H1 (cell line): ENCODE measurements around the gene KBTBD12. TPM values are rescaled to one million over a fixed set of nuclear protein-coding genes. Genes with fewer than 3 reads are reported as not detected.

Source experiments
- CTCF ChIA-PET: fragments of 300-600 bp; sonication (Branson Sonifier 250); formaldehyde crosslinking; loops from one replicate; lab custom pipeline; 2021; ENCODE audit not compliant: partially characterized antibody; lab: Charles Lee
- POLR2A ChIA-PET: fragments of 300-600 bp; sonication (Branson Sonifier 250); formaldehyde crosslinking; loops from one replicate; lab custom pipeline; 2021; ENCODE audit warnings: inconsistent platforms; ENCODE audit not compliant: partially characterized antibody; lab: Charles Lee
- DNase-seq, 2 experiments: peaks; one replicate each; pipeline versions ENCODE4 v3.0.0 to v3.0.0-alpha.2; 2010 to 2022; ENCODE audit warnings: low spot score in 2 of 2, low read depth in 1 of 2, mixed read lengths in 1 of 2
- FAIRE-seq: peaks from 2 replicates; lab custom pipeline; 2011; peaks lifted over from hg19 to GRCh38; lab: Jason Lieb, UNC
- H2AFZ ChIP-seq: 2 replicates; pipeline ENCODE4 v1.8.1; 2012; ENCODE audit warnings: low read length, inconsistent platforms
- H2AK5ac ChIP-seq: 2 replicates; pipeline ENCODE4 v1.6.1; 2013; ENCODE audit warnings: low read depth, low read length
- H2BK120ac ChIP-seq: replicated peaks from 2 replicates; pipeline ENCODE3; 2013; ENCODE audit warnings: low read depth, low read length, inconsistent platforms
- H2BK12ac ChIP-seq: 2 replicates; pipeline ENCODE4 v1.6.1; 2013; ENCODE audit warnings: low read depth, low read length
- H2BK15ac ChIP-seq: 2 replicates; pipeline ENCODE4 v1.6.1; 2013; ENCODE audit warnings: low read length
- H2BK20ac ChIP-seq: 2 replicates; pipeline ENCODE4 v1.6.1; 2013; ENCODE audit warnings: low read length
- H2BK5ac ChIP-seq: 2 replicates; pipeline ENCODE4 v1.6.1; 2013; ENCODE audit warnings: low read depth, low read length
- H3K14ac ChIP-seq: 2 replicates; pipeline ENCODE4 v1.6.1; 2013; ENCODE audit warnings: inconsistent platforms; ENCODE audit not compliant: insufficient read length
- H3K18ac ChIP-seq: 2 replicates; pipeline ENCODE4 v1.6.1; 2013; ENCODE audit warnings: low read length; ENCODE audit errors: extremely low read depth
- H3K23ac ChIP-seq: 2 replicates; pipeline ENCODE4 v1.6.1; 2013; ENCODE audit warnings: inconsistent platforms; ENCODE audit not compliant: insufficient read length
- H3K23me2 ChIP-seq: 2 replicates; pipeline ENCODE4 v1.6.1; 2013; ENCODE audit warnings: low read depth, low read length
- H3K27ac ChIP-seq: 2 replicates; pipeline ENCODE4 v1.6.1; 2011; ENCODE audit warnings: low read depth, low read length, inconsistent platforms
- H3K27me3 ChIP-seq, 4 experiments: replicated peaks in 1 of 4; 1 replicate in 1 of 4; 2 replicates in 3 of 4; pipeline versions ENCODE4 v1.6.1 to v1.8.1; 2011 to 2013; ENCODE audit warnings: low read length in 3 of 4, mild to moderate bottlenecking in 3 of 4, inconsistent platforms in 2 of 4, mixed read lengths in 2 of 4, moderate library complexity in 1 of 4; ENCODE audit not compliant: control insufficient read depth in 3 of 4, insufficient read depth in 3 of 4; ENCODE audit errors: extremely low read depth in 1 of 4
- H3K36me3 ChIP-seq, 4 experiments: 2 replicates each; pipeline versions ENCODE4 v1.6.1 to v1.8.1; 2011 to 2013; ENCODE audit warnings: mild to moderate bottlenecking in 4 of 4, low read length in 3 of 4, moderate library complexity in 2 of 4, control low read depth in 1 of 4, inconsistent platforms in 1 of 4; ENCODE audit not compliant: insufficient read depth in 4 of 4, control insufficient read depth in 2 of 4
- H3K4ac ChIP-seq: replicated peaks from 2 replicates; pipeline ENCODE3; 2013; ENCODE audit warnings: low read length, low read depth, mixed read lengths, inconsistent platforms; ENCODE audit not compliant: insufficient read length
- H3K4me1 ChIP-seq, 4 experiments: replicated peaks in 1 of 4; 1 replicate in 1 of 4; 2 replicates in 3 of 4; pipeline versions ENCODE4 v1.6.1 to v1.8.1; 2011 to 2013; ENCODE audit warnings: low read length in 3 of 4, inconsistent platforms in 2 of 4, mixed read lengths in 1 of 4; ENCODE audit not compliant: insufficient read depth in 4 of 4, control insufficient read depth in 3 of 4
- H3K4me2 ChIP-seq, 2 experiments: 2 replicates each; pipeline versions ENCODE4 v1.6.1 to v1.8.1; 2011 to 2013; ENCODE audit warnings: low read depth in 2 of 2, low read length in 2 of 2, control low read depth in 1 of 2, inconsistent platforms in 1 of 2, mild to moderate bottlenecking in 1 of 2; ENCODE audit not compliant: insufficient read depth in 1 of 2
- H3K4me3 ChIP-seq, 4 experiments: fragments of 200-600, 300-600 bp in 1 of 4; sonication (generic), shearing (Covaris generic), sonication (Bioruptor Twin) in 1 of 4; 2 replicates each; pipeline versions ENCODE4 v1.5.1 to v1.8.1; 2011 to 2016; ENCODE audit warnings: low read length in 4 of 4, low read depth in 3 of 4, control low read depth in 2 of 4, inconsistent platforms in 2 of 4, mild to moderate bottlenecking in 2 of 4, mixed read lengths in 1 of 4, moderate library complexity in 1 of 4; ENCODE audit not compliant: insufficient read depth in 2 of 4; ENCODE audit errors: extremely low read depth in 1 of 4
- H3K56ac ChIP-seq: replicated peaks from 2 replicates; pipeline ENCODE3; 2013; ENCODE audit warnings: low read depth, mild to moderate bottlenecking, mixed read lengths, low read length, inconsistent platforms; ENCODE audit not compliant: insufficient read length
- H3K79me1 ChIP-seq: 2 replicates; pipeline ENCODE4 v1.6.1; 2013; ENCODE audit warnings: low read depth, low read length, control low read depth
- H3K79me2 ChIP-seq, 2 experiments: 2 replicates each; pipeline versions ENCODE4 v1.6.1 to v1.8.1; 2012 to 2013; ENCODE audit warnings: low read length in 2 of 2, mild to moderate bottlenecking in 2 of 2, inconsistent platforms in 1 of 2; ENCODE audit not compliant: insufficient read depth in 2 of 2, control insufficient read depth in 1 of 2
- H3K9ac ChIP-seq, 4 experiments: replicated peaks in 1 of 4; 1 replicate in 1 of 4; 2 replicates in 3 of 4; pipeline versions ENCODE4 v1.6.1 to v1.8.1; 2011 to 2013; ENCODE audit warnings: low read depth in 3 of 4, low read length in 3 of 4, control low read depth in 2 of 4, mild to moderate bottlenecking in 2 of 4, moderate library complexity in 2 of 4, inconsistent platforms in 1 of 4; ENCODE audit errors: extremely low read depth in 1 of 4
- H3K9me3 ChIP-seq, 2 experiments: 2 replicates each; pipeline versions ENCODE4 v1.6.1 to v1.8.1; 2012 to 2013; ENCODE audit warnings: mild to moderate bottlenecking in 2 of 2, moderate library complexity in 2 of 2, control low read depth in 1 of 2, inconsistent platforms in 1 of 2, low read depth in 1 of 2, low read length in 1 of 2, mixed read lengths in 1 of 2; ENCODE audit not compliant: insufficient read depth in 2 of 2
- H4K20me1 ChIP-seq, 2 experiments: replicated peaks in 1 of 2; 2 replicates each; pipeline versions ENCODE3 to v1.8.1; 2011 to 2013; ENCODE audit warnings: inconsistent platforms in 2 of 2, low read length in 2 of 2, mild to moderate bottlenecking in 1 of 2; ENCODE audit not compliant: insufficient read depth in 2 of 2, control insufficient read depth in 1 of 2
- H4K5ac ChIP-seq: 2 replicates; pipeline ENCODE4 v1.6.1; 2013; ENCODE audit warnings: low read length, low read depth, mixed read lengths, inconsistent platforms; ENCODE audit not compliant: insufficient read length
- H4K8ac ChIP-seq: 2 replicates; pipeline ENCODE4 v1.8.0; 2013; ENCODE audit warnings: mild to moderate bottlenecking, moderate library complexity, low read length, inconsistent platforms; ENCODE audit not compliant: insufficient read depth; ENCODE audit errors: extremely low read depth
- H4K91ac ChIP-seq: replicated peaks from 2 replicates; pipeline ENCODE3; 2013; ENCODE audit warnings: low read length, mixed read lengths, inconsistent platforms; ENCODE audit not compliant: insufficient read length
- CBX5 ChIP-seq: fragments of 300-800, 300-1000 bp; sonication (generic); IDR thresholded peaks from 2 replicates; pipeline ENCODE4 v1.7.1; 2016; ENCODE audit warnings: antibody characterized with exemption, low read length, low read depth
- CBX8 ChIP-seq: fragments of 300-800, 300-1000 bp; sonication (generic); IDR thresholded peaks from 2 replicates; pipeline ENCODE4 v1.7.1; 2016; ENCODE audit warnings: low read depth, low read length, borderline replicate concordance
- CTCF ChIP-seq, 3 experiments: IDR thresholded peaks; 1 replicate in 2 of 3; 2 replicates in 1 of 3; pipeline versions ENCODE4 v1.5.1 to v1.6.1; 2011; ENCODE audit warnings: low read length in 3 of 3, mild to moderate bottlenecking in 3 of 3, inconsistent platforms in 2 of 3, low read depth in 1 of 3, moderate library complexity in 1 of 3; ENCODE audit not compliant: insufficient read depth in 1 of 3; ENCODE audit errors: control extremely low read depth in 1 of 3
- EGR1 ChIP-seq: IDR thresholded peaks from 2 replicates; pipeline ENCODE4 v1.6.1; 2011; ENCODE audit warnings: low read depth, low read length, borderline replicate concordance
- JUND ChIP-seq: IDR thresholded peaks from 2 replicates; pipeline ENCODE4 v1.6.1; 2011; ENCODE audit warnings: mild to moderate bottlenecking, improper control_type of control experiment, low read length
- KDM5A ChIP-seq: fragments of 200-600 bp; IDR thresholded peaks from 2 replicates; pipeline ENCODE4 v1.7.1; 2012; ENCODE audit warnings: mild to moderate bottlenecking, low read length, inconsistent platforms, mixed read lengths
- MAX ChIP-seq: IDR thresholded peaks from 2 replicates; pipeline ENCODE4 v1.6.1; 2012; ENCODE audit warnings: inconsistent platforms
- NRF1 ChIP-seq: IDR thresholded peaks from 2 replicates; pipeline ENCODE4 v1.6.1; 2011; ENCODE audit warnings: mild to moderate bottlenecking, low read depth, low read length, improper control_type of control experiment
- RNF2 ChIP-seq: fragments of 200-900, 300-1000 bp; sonication (generic); IDR thresholded peaks from 2 replicates; pipeline ENCODE4 v1.7.1; 2016; ENCODE audit warnings: borderline replicate concordance, low read depth, mild to moderate bottlenecking, antibody characterized with exemption, low read length; ENCODE audit not compliant: poor library complexity, severe bottlenecking; ENCODE audit errors: missing control alignments
- SIN3A ChIP-seq, 2 experiments: IDR thresholded peaks in 1 of 2; conservative IDR thresholded peaks in 1 of 2; 2 replicates each; pipeline ENCODE4 v1.6.1; 2011 to 2012; ENCODE audit warnings: low read length in 2 of 2, improper control_type of control experiment in 1 of 2, low read depth in 1 of 2, mild to moderate bottlenecking in 1 of 2
- SIX5 ChIP-seq: IDR thresholded peaks from 2 replicates; pipeline ENCODE4 v1.6.1; 2011; ENCODE audit warnings: mild to moderate bottlenecking, low read depth, low read length
- WGBS, 2 experiments: shearing (Covaris generic) in 1 of 2; methylation state at CpG; one replicate each; pipeline versions ENCODE4 v1.1.6 to v1.1.7; 2013 to 2015; ENCODE audit warnings: low lambda C conversion rate in 2 of 2, mixed read lengths in 2 of 2, inconsistent platforms in 1 of 2, low coverage in 1 of 2, missing lambda C conversion rate in 1 of 2; ENCODE audit not compliant: insufficient replicate concordance in 2 of 2, insufficient coverage in 1 of 2, insufficient read length in 1 of 2; ENCODE audit errors: extremely low coverage in 1 of 2, missing lambda C conversion rate in 1 of 2; 5-methylcytosine and 5-hydroxymethylcytosine counted together
- polyA plus RNA-seq, 7 experiments: library from polyadenylated mRNA; depleted of rRNA in 3 of 7; stranded (reverse) in 5 of 7; unstranded in 2 of 7; fragments of >200 nt in 5 of 7; fragments of 200-250 nt in 2 of 7; gene quantifications; 1 replicate in 5 of 7; 2 replicates in 1 of 7; 4 replicates in 1 of 7; pipeline versions ENCODE4 v1.2.1 to v1.2.3, GENCODE V29; 2011 to 2013; ENCODE audit warnings: missing spikeins in 2 of 7, mixed read lengths in 2 of 7
- total RNA-seq: library from RNA; stranded (reverse); fragmentation: NEBNext Ultra II Directional; extraction: Animal tissue kit (Norgen Biotek cat#: 25700); gene quantifications from 2 replicates; pipeline ENCODE4 v1.2.1, GENCODE V29; 2021

Gene KBTBD12
- total and polyA plus RNA-seq, 2 of the 8 experiments (the other 6 are each of a cell fraction or from before 2014, with no cell fraction given): 0.33 to 0.63 TPM

- no peak overlapping the region for H2BK20ac ChIP-seq
- H3K4me1 ChIP-seq: no peaks in the 10 kb centered on the region; a peak in 1 of 7 replicates
- no peaks in the 10 kb centered on the region for H3K23me2 ChIP-seq
- ChIA-PET POLR2A (no interaction called here), CTCF (interaction anchor here (0.9 to 1.1 kb wide), 2 partner anchors 121 to 258 kb away, joined by 3 to 5 read pairs; no protein-coding TSS in a partner anchor)
- no peak overlapping the region for H3K23ac ChIP-seq
- no peak overlapping the region for H3K4me2 ChIP-seq
- H4K5ac ChIP-seq: no peak overlapping the region
- DNase-seq (no peak), FAIRE-seq (no peak)
- H3K79me2 ChIP-seq: no peaks in the 10 kb centered on the region
- no peaks in the 10 kb centered on the region for H3K27me3 ChIP-seq
- no peak overlapping the region for H2BK15ac ChIP-seq
- no peak overlapping the region for H2BK12ac ChIP-seq
- no peak overlapping the region for H4K8ac ChIP-seq
- no peak overlapping the region for H3K56ac ChIP-seq
- no peaks in the 10 kb centered on the region for H3K36me3 ChIP-seq
- H3K18ac ChIP-seq: no peak overlapping the region
- H3K9ac ChIP-seq: no peak overlapping the region
- H4K20me1 ChIP-seq: no peaks in the 10 kb centered on the region
- H3K14ac ChIP-seq: no peak overlapping the region
- H2AFZ ChIP-seq: no peak overlapping the region; the same call in 1 of the 2 replicates
- WGBS, 2 experiments: 77% methylated on average over 6 of the region's 6 CpGs; no CpG with 5 or more reads in 1 of the 2 experiments
- H3K79me1 ChIP-seq: no peaks in the 10 kb centered on the region
- no peaks in the 10 kb centered on the region; a peak in 1 of 4 replicates for H3K9me3 ChIP-seq
- no peak overlapping the region for H2BK120ac ChIP-seq
- H2BK5ac ChIP-seq: no peak overlapping the region
- H2AK5ac ChIP-seq: no peak overlapping the region
- no peak overlapping the region for H3K4me3 ChIP-seq
- H3K4ac ChIP-seq: no peak overlapping the region
- H4K91ac ChIP-seq: no peak overlapping the region
- no peak overlapping the region for H3K27ac ChIP-seq
- TF ChIP-seq CBX8 (no peak), MAX (no peak), RNF2 (no peak), CBX5 (no peak), KDM5A (no peak), EGR1 (no peak), JUND (no peak), SIN3A (conservative IDR thresholded peaks at IDR 0.05 in 1 of 2, IDR thresholded peaks at IDR 0.05 in 1 of 2; ENCODE audit: low read depth in 1 of 2, low read length in 2 of 2) (no peak), SIX5 (no peak), NRF1 (no peak), CTCF (IDR thresholded peaks at IDR 0.05; ENCODE audit: control extremely low read depth in 1 of 3, insufficient read depth in 1 of 3, low read depth in 1 of 3, low read length in 3 of 3) (no peak)
These were observed 39.6 kb downstream of the KBTBD12 start for GRCh38 chr3:127954640-127955039.
